GM12878 (cell line): Measurements from ENCODE around the gene TCF12. TPM values are rescaled to one million over a fixed set of nuclear protein-coding genes. Genes with fewer than 3 reads are reported as not detected.

ENCODE experiments used
- ATAC-seq: fragments of 200-7000 bp; cut with Tn5 transposase; 3 replicates; pipeline ENCODE4 v1.9.1; 2020; ENCODE audit warnings: mild to moderate bottlenecking, moderate library complexity
- BruUV-seq: library from RNA; stranded (reverse); fragments of 400-500 nt; replicated peaks from 2 replicates; lab custom pipeline; 2021; lab: Mats Ljungman, UMichigan
- CTCF ChIA-PET: fragments of 300-600 bp; sonication (Branson Sonifier 250); formaldehyde crosslinking; extraction: SDS; loops from one replicate; lab custom pipeline; 2021; ENCODE audit warnings: inconsistent platforms; lab: Yijun Ruan, JAX
- POLR2A ChIA-PET: fragments of 350-600 bp; formaldehyde crosslinking; extraction: SDS; loops from one replicate; lab custom pipeline; 2021; ENCODE audit warnings: inconsistent platforms; lab: Charles Lee
- RAD21 ChIA-PET: fragments of 300-600 bp; sonication (Branson Sonifier 250); formaldehyde crosslinking; loops from one replicate; lab custom pipeline; 2023; ENCODE audit warnings: antibody characterized with exemption; ENCODE audit not compliant: unreplicated experiment; lab: Charles Lee
- SMC1A ChIA-PET: fragments of 300-600 bp; sonication (Branson Sonifier 250); formaldehyde crosslinking; loops from one replicate; lab custom pipeline; 2023; ENCODE audit not compliant: unreplicated experiment, uncharacterized antibody; lab: Charles Lee
- DNase-seq: peaks from one replicate; pipeline ENCODE4 v3.0.0-alpha.2; 2011; ENCODE audit warnings: low read depth, low spot score
- FAIRE-seq: peaks from 3 replicates; lab custom pipeline; 2011; peaks lifted over from hg19 to GRCh38; lab: Jason Lieb, UNC
- H2AFZ ChIP-seq: 2 replicates; pipeline ENCODE4 v1.6.0; 2011; ENCODE audit warnings: low read depth, low read length, control low read depth; ENCODE audit not compliant: control insufficient read depth
- H3K27ac ChIP-seq: 2 replicates; pipeline ENCODE4 v1.5.1; 2011; ENCODE audit warnings: control low read depth; ENCODE audit not compliant: control insufficient read depth, insufficient read depth
- H3K27me3 ChIP-seq, 2 experiments: replicated peaks in 1 of 2; 2 replicates each; pipeline versions ENCODE4 v1.6.0 to v1.6.1; 2011; ENCODE audit warnings: low read length in 1 of 2; ENCODE audit not compliant: control insufficient read depth in 2 of 2, insufficient read depth in 2 of 2
- H3K36me3 ChIP-seq, 2 experiments: 2 replicates each; pipeline ENCODE4 v1.5.1; 2011; ENCODE audit warnings: low read length in 1 of 2; ENCODE audit not compliant: control insufficient read depth in 2 of 2, insufficient read depth in 2 of 2
- H3K4me1 ChIP-seq: 2 replicates; pipeline ENCODE4 v1.6.1; 2011; ENCODE audit warnings: mild to moderate bottlenecking, low read length, moderate library complexity, mixed read lengths; ENCODE audit not compliant: control insufficient read depth, insufficient read depth
- H3K4me2 ChIP-seq: 2 replicates; pipeline ENCODE4 v1.6.0; 2011; ENCODE audit warnings: control low read depth; ENCODE audit not compliant: control insufficient read depth, insufficient read depth
- H3K4me3 ChIP-seq: fragments of 200-600 bp; sonication (generic); 2 replicates; pipeline ENCODE4 v1.5.1; 2016
- H3K79me2 ChIP-seq: 2 replicates; pipeline ENCODE4 v1.6.0; 2011; ENCODE audit warnings: low read length; ENCODE audit not compliant: control insufficient read depth, insufficient read depth
- H3K9ac ChIP-seq: 2 replicates; pipeline ENCODE4 v1.8.0; 2011; ENCODE audit warnings: low read length, control low read depth, mixed read lengths; ENCODE audit not compliant: control insufficient read depth, insufficient read depth
- H3K9me3 ChIP-seq: replicated peaks from 3 replicates; pipeline ENCODE4 v1.5.1; 2011; ENCODE audit warnings: mild to moderate bottlenecking, low read length; ENCODE audit not compliant: control insufficient read depth, insufficient read depth
- H4K20me1 ChIP-seq: 2 replicates; pipeline ENCODE4 v1.6.0; 2011; ENCODE audit not compliant: control insufficient read depth, insufficient read depth
- ATF7 ChIP-seq: fragments of 450-650 bp; IDR thresholded peaks from 2 replicates; pipeline ENCODE4 v1.6.1; 2016; ENCODE audit warnings: low read depth, mild to moderate bottlenecking
- E2F4 ChIP-seq: IDR thresholded peaks from 2 replicates; pipeline ENCODE4 v1.6.1; 2012; ENCODE audit warnings: low read depth, low read length, improper control_type of control experiment
- FOXM1 ChIP-seq: IDR thresholded peaks from 2 replicates; pipeline ENCODE4 v1.6.1; 2012; ENCODE audit warnings: low read depth, mild to moderate bottlenecking, inconsistent platforms, low read length, moderate library complexity
- HDAC6 ChIP-seq: fragments of 200-600 bp; sonication (generic); IDR thresholded peaks from one replicate; pipeline ENCODE4 v1.8.0; 2017; ENCODE audit warnings: antibody characterized with exemption; ENCODE audit not compliant: unreplicated experiment
- PKNOX1 ChIP-seq: fragments of 450-650 bp; IDR thresholded peaks from 2 replicates; pipeline ENCODE4 v1.6.1; 2016; ENCODE audit warnings: mild to moderate bottlenecking
- STAT1 ChIP-seq: fragments of 450-650 bp; conservative IDR thresholded peaks from 2 replicates; pipeline ENCODE4 v1.6.1; 2014; ENCODE audit warnings: antibody characterized with exemption, mild to moderate bottlenecking
- WGBS: methylation state at CpG from one replicate; pipeline ENCODE4 v1.1.6; 2016; ENCODE audit warnings: low lambda C conversion rate; ENCODE audit not compliant: insufficient replicate concordance, insufficient coverage; ENCODE audit errors: missing lambda C conversion rate; 5-methylcytosine and 5-hydroxymethylcytosine counted together
- in situ Hi-C: fragments of 300-500 bp; cut with MboI; formaldehyde crosslinking; loops from 9 replicates; pipeline ENCODE4 v1.14.3; 2018; ENCODE audit warnings: mixed read lengths
- intact Hi-C: fragments of 100-400 bp; cut with micrococcal nuclease; formaldehyde crosslinking; loops from one replicate; pipeline ENCODE4 v1.14.2; 2022; ENCODE audit not compliant: unreplicated experiment
- polyA plus RNA-seq, 11 experiments: library from polyadenylated mRNA; depleted of rRNA in 4 of 11; unstranded in 6 of 11; stranded (reverse) in 5 of 11; fragments of >200 nt; fragmentation: Nextera tagmentation in 4 of 11; fragmentation: Illumina TruSeq in 1 of 11; extraction: Ambion mirVana in 4 of 11; extraction: Trizol in 1 of 11; gene quantifications; 1 replicate in 1 of 11; 2 replicates in 10 of 11; pipeline versions ENCODE4 v1.2.1 to v1.2.3, GENCODE V29; 2011 to 2016; ENCODE audit warnings: inconsistent platforms in 2 of 11, missing spikeins in 2 of 11, low read depth in 1 of 11
- total RNA-seq, 4 experiments: library from RNA; depleted of rRNA in 3 of 4; stranded (reverse); fragments of >200 nt in 3 of 4; fragmentation: Illumina TruSeq in 1 of 4; extraction: Trizol in 1 of 4; gene quantifications; 2 replicates each; pipeline versions ENCODE4 v1.2.1 to v1.2.3, GENCODE V29; 2013 to 2021

TCF12 gene
- total and polyA plus RNA-seq, 10 of the 15 experiments (the other 5 are each of a cell fraction or from before 2014, with no cell fraction given): 8.2 to 70.9 (median 49.5) TPM

DNA sequence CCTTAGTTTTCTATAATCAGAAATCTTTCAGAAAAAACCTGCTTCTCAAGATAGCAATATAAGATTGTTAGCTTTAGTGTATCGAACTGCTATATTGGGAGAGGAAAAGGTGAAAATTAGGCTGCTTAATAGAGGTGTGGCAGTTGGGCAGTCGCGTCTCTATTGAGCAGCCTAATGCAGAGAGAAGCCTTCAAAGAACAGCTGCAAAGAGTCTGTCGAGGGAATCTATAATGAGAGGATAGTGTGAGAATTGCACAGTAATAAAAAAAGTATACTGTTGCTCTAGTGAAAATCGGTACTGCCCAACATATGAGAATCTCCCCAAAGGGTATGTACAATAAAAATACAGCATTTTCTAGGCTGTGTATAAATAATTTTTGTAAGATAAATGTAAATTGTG lies 184.4 kb downstream of the TCF12 start:
- Histone ChIP-seq H3K4me3 (peak overlapping the region; percentile 35; the same call in 1 of the 2 replicates), H2AFZ (peak overlapping the region; percentile 15), H3K79me2 (peaks cover 3% of the 10 kb centered on the region), H3K27ac (peak overlapping the region; percentile 74), H4K20me1 (no peaks in the 10 kb centered on the region), H3K9ac (peak overlapping the region; percentile 33; the same call in 1 of the 2 replicates), H3K9me3 (peaks cover 7% of the 10 kb centered on the region; the same call in 2 of the 3 replicates), H3K27me3 (no peaks in the 10 kb centered on the region), H3K4me2 (peak overlapping the region; percentile 60)
- peak; percentile 66 for ATAC-seq
- TSS peak; percentile 13 for BruUV-seq
- no peak for DNase-seq
- POLR2A ChIA-PET: interaction anchor here (1.0 to 1.4 kb wide), 4 partner anchors 15 to 153 kb away, joined by 3 to 4 read pairs (median 3); no protein-coding TSS in a partner anchor
- no peak for FAIRE-seq
- RAD21 ChIA-PET: interaction anchor here (0.9 to 2.0 kb wide), 6 partner anchors 9 to 204 kb away, joined by 3 to 6 read pairs (median 4); partner anchors contain the start of gene TCF12
- TF ChIP-seq ATF7 (no peak), E2F4 (no peak), HDAC6 (no peak), STAT1 (no peak)
- TF ChIP-seq, all 136 proteins: peak for 0
- intact Hi-C loops (no loop called here), in situ Hi-C loops (no loop called here)
- ChIA-PET CTCF (interaction anchor here (0.8 to 2.0 kb wide), 9 partner anchors 9 to 203 kb away, joined by 3 to 7 read pairs (median 5); no protein-coding TSS in a partner anchor), SMC1A (interaction anchor here (0.7 to 5.3 kb wide), 10 partner anchors 11 to 184 kb away, joined by 3 to 43 read pairs (median 4); no protein-coding TSS in a partner anchor)
- Histone ChIP-seq H3K36me3 (no peaks in the 10 kb centered on the region; a peak in 1 of 4 replicates), H3K4me1 (peaks cover 19% of the 10 kb centered on the region)
- 39% methylated on average over 5 of the region's 5 CpGs for WGBS

DNA sequence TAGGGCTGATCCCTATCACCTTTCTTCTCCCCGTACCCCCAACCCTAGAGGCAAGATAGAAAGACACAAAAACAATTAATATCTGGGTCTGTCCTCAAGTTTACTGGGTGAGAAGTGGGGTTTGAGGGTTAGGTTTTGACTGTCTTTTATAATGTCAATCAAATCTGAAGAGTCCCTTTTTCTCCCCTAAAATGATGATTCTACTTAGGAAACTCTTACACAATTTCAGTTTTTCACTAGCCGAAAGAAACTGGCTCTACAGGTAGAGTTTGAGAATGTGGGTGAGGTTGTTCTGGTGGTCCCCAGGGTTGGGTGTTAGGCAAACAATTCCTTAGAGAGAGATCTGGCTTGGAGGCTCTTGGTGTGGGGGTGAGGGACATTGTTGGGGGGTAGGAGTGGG lies 189.9 kb downstream of the TCF12 start:
- peak; percentile 38 for FAIRE-seq
- ChIA-PET SMC1A (interaction anchor here (0.9 to 1.1 kb wide), 2 partner anchors 9 to 23 kb away, joined by 3 read pairs; no protein-coding TSS in a partner anchor), CTCF (no interaction called here), RAD21 (interaction anchor here (2.0 kb wide), 1 partner anchor 28 kb away, joined by 5 read pairs; no protein-coding TSS in a partner anchor), POLR2A (no interaction called here)
- ATAC-seq: peak; percentile 27; the same call in 2 of the 3 replicates
- Histone ChIP-seq H3K36me3 (no peaks in the 10 kb centered on the region; a peak in 2 of 4 replicates), H3K4me2 (peak overlapping the region; percentile 30; the same call in 1 of the 2 replicates), H3K79me2 (no peaks in the 10 kb centered on the region; the same call in none of the 2 replicates), H3K9me3 (peaks cover 2% of the 10 kb centered on the region; the same call in 1 of the 3 replicates), H3K27ac (peak overlapping the region; percentile 47; the same call in 1 of the 2 replicates), H3K4me1 (peaks cover 12% of the 10 kb centered on the region), H3K9ac (no peak overlapping the region), H3K27me3 (no peaks in the 10 kb centered on the region), H3K4me3 (no peak overlapping the region), H4K20me1 (no peaks in the 10 kb centered on the region), H2AFZ (no peak overlapping the region)
- intact Hi-C loops: no loop called here
- DNase-seq: no peak
- 73% methylated on average over 2 of the region's 2 CpGs for WGBS
- in situ Hi-C loops: no loop called here
- TF ChIP-seq FOXM1: 0 out of 2 replicates have a peak, but pooled peaks have one; percentile 11
- TF ChIP-seq PKNOX1: no peak
- BruUV-seq: no TSS peak
